Measurements from ENCODE around the gene WDR20. TPM values are rescaled to one million over a fixed set of nuclear protein-coding genes. Genes with fewer than 3 reads are reported as not detected.
"Not testable (repeated sequence)": the region's sequence is repeated elsewhere in the genome, so short reads cannot be mapped to it uniquely, and the experiment has no call there.

Gene WDR20
- polyA plus RNA-seq, 4 donors = 14.6 to 33.1 (median 23.3) TPM

- FAIRE-seq = no peak
- Histone ChIP-seq H3K27ac (ENCODE audit: low read depth in 1 of 3, low read length in 2 of 3) (peak overlapping the region in 1 of 3 donors; percentile 6), H3K36me3 (ENCODE audit: control insufficient read depth in 3 of 3, insufficient read depth in 2 of 3, low read depth in 1 of 3, low read length in 3 of 3) (peaks cover 0 to 7% (median 0%) of the 10 kb centered on the region in 3 donors), H3K27me3 (ENCODE audit: control insufficient read depth in 3 of 3, insufficient read depth in 3 of 3, low read length in 3 of 3) (no peaks in the 10 kb centered on the region), H3K9me3 (ENCODE audit: control insufficient read depth in 2 of 2, insufficient read depth in 1 of 2, low read depth in 1 of 2, low read length in 1 of 2) (no peaks in the 10 kb centered on the region), H3K4me1 (ENCODE audit: control insufficient read depth in 3 of 3, insufficient read depth in 2 of 3, low read depth in 1 of 3, low read length in 2 of 3) (peaks cover 0 to 15% (median 0%) of the 10 kb centered on the region in 3 donors), H3K4me3 (ENCODE audit: low read depth in 1 of 3, low read length in 3 of 3) (no peak overlapping the region)
- WGBS, 3 donors = 34 to 61% (median 44%) methylated on average over 7 of the region's 7 CpGs
- DNase-seq = peak in 1 of 2 donors; percentile 44
Measured at GRCh38 chr14:102097441-102098135, 42.1 kb upstream of the WDR20 start.

GRCh38 chr14:102103062-102103695 is 36.5 kb upstream of the WDR20 start:
- Histone ChIP-seq H3K4me1 (ENCODE audit: control insufficient read depth in 3 of 3, insufficient read depth in 2 of 3, low read depth in 1 of 3, low read length in 2 of 3) (no peaks in the 10 kb centered on the region), H3K27me3 (ENCODE audit: control insufficient read depth in 3 of 3, insufficient read depth in 3 of 3, low read length in 3 of 3) (no peaks in the 10 kb centered on the region), H3K9me3 (ENCODE audit: control insufficient read depth in 2 of 2, insufficient read depth in 1 of 2, low read depth in 1 of 2, low read length in 1 of 2) (no peaks in the 10 kb centered on the region), H3K4me3 (ENCODE audit: low read depth in 1 of 3, low read length in 3 of 3) (no peak overlapping the region), H3K27ac (ENCODE audit: low read depth in 1 of 3, low read length in 2 of 3) (no peak overlapping the region), H3K36me3 (ENCODE audit: control insufficient read depth in 3 of 3, insufficient read depth in 2 of 3, low read depth in 1 of 3, low read length in 3 of 3) (peaks cover 0 to 4% (median 0%) of the 10 kb centered on the region in 3 donors)
- FAIRE-seq = no peak
- 86 to 89% (median 88%) methylated on average over 10 of the region's 10 CpGs for WGBS, 3 donors
- DNase-seq = no peak

GRCh38 chr14:102105369-102105768 is 34.3 kb upstream of the WDR20 start:
- Histone ChIP-seq H3K27ac (ENCODE audit: low read depth in 1 of 3, low read length in 2 of 3) (no peak overlapping the region), H3K9me3 (ENCODE audit: control insufficient read depth in 2 of 2, insufficient read depth in 1 of 2, low read depth in 1 of 2, low read length in 1 of 2) (peaks cover 0 to 3% of the 10 kb centered on the region in 2 donors), H3K27me3 (ENCODE audit: control insufficient read depth in 3 of 3, insufficient read depth in 3 of 3, low read length in 3 of 3) (no peaks in the 10 kb centered on the region), H3K36me3 (ENCODE audit: control insufficient read depth in 3 of 3, insufficient read depth in 2 of 3, low read depth in 1 of 3, low read length in 3 of 3) (peaks cover 0 to 4% (median 0%) of the 10 kb centered on the region in 3 donors), H3K4me1 (ENCODE audit: control insufficient read depth in 3 of 3, insufficient read depth in 2 of 3, low read depth in 1 of 3, low read length in 2 of 3) (no peaks in the 10 kb centered on the region), H3K4me3 (ENCODE audit: low read depth in 1 of 3, low read length in 3 of 3) (no peak overlapping the region)
- DNase-seq (no peak), FAIRE-seq (no peak)
- WGBS, 3 donors = 81 to 87% (median 84%) methylated on average over 4 of the region's 4 CpGs

GRCh38 chr14:102109332-102109731 is 30.4 kb upstream of the WDR20 start:
- H3K4me1 ChIP-seq (ENCODE audit: control insufficient read depth in 3 of 3, insufficient read depth in 2 of 3, low read depth in 1 of 3, low read length in 2 of 3); H3K27ac ChIP-seq (ENCODE audit: low read depth in 1 of 3, low read length in 2 of 3); H3K36me3 ChIP-seq (ENCODE audit: control insufficient read depth in 3 of 3, insufficient read depth in 2 of 3, low read depth in 1 of 3, low read length in 3 of 3); FAIRE-seq; H3K9me3 ChIP-seq (ENCODE audit: control insufficient read depth in 2 of 2, insufficient read depth in 1 of 2, low read depth in 1 of 2, low read length in 1 of 2); DNase-seq; H3K27me3 ChIP-seq (ENCODE audit: control insufficient read depth in 3 of 3, insufficient read depth in 3 of 3, low read length in 3 of 3); H3K4me3 ChIP-seq (ENCODE audit: low read depth in 1 of 3, low read length in 3 of 3): not testable (repeated sequence)
- WGBS, 3 donors = 93 to 95% (median 94%) methylated on average over 1 of the region's 1 CpG

- H3K27ac ChIP-seq (ENCODE audit: low read depth in 1 of 3, low read length in 2 of 3) = no peak overlapping the region
- FAIRE-seq (no peak), DNase-seq (no peak)
- no peaks in the 10 kb centered on the region for H3K36me3 ChIP-seq (ENCODE audit: control insufficient read depth in 3 of 3, insufficient read depth in 2 of 3, low read depth in 1 of 3, low read length in 3 of 3)
- no peak overlapping the region for H3K4me3 ChIP-seq (ENCODE audit: low read depth in 1 of 3, low read length in 3 of 3)
- WGBS, 3 donors = 86 to 97% (median 90%) methylated on average over 3 of the region's 3 CpGs
- no peaks in the 10 kb centered on the region for H3K27me3 ChIP-seq (ENCODE audit: control insufficient read depth in 3 of 3, insufficient read depth in 3 of 3, low read length in 3 of 3)
- peaks cover 0 to 10% of the 10 kb centered on the region in 2 donors for H3K9me3 ChIP-seq (ENCODE audit: control insufficient read depth in 2 of 2, insufficient read depth in 1 of 2, low read depth in 1 of 2, low read length in 1 of 2)
- H3K4me1 ChIP-seq (ENCODE audit: control insufficient read depth in 3 of 3, insufficient read depth in 2 of 3, low read depth in 1 of 3, low read length in 2 of 3) = no peaks in the 10 kb centered on the region
Measured at GRCh38 chr14:102111101-102111500, 28.6 kb upstream of the WDR20 start.

- H3K9me3 ChIP-seq (ENCODE audit: control insufficient read depth in 2 of 2, insufficient read depth in 1 of 2, low read depth in 1 of 2, low read length in 1 of 2) = peaks cover 0 to 17% of the 10 kb centered on the region in 2 donors
- H3K27ac ChIP-seq (ENCODE audit: low read depth in 1 of 3, low read length in 2 of 3) = no peak overlapping the region
- FAIRE-seq (no peak), DNase-seq (no peak)
- H3K4me3 ChIP-seq (ENCODE audit: low read depth in 1 of 3, low read length in 3 of 3) = no peak overlapping the region
- H3K27me3 ChIP-seq (ENCODE audit: control insufficient read depth in 3 of 3, insufficient read depth in 3 of 3, low read length in 3 of 3) = no peaks in the 10 kb centered on the region
- no peaks in the 10 kb centered on the region for H3K4me1 ChIP-seq (ENCODE audit: control insufficient read depth in 3 of 3, insufficient read depth in 2 of 3, low read depth in 1 of 3, low read length in 2 of 3)
- peaks cover 0 to 8% (median 0%) of the 10 kb centered on the region in 3 donors for H3K36me3 ChIP-seq (ENCODE audit: control insufficient read depth in 3 of 3, insufficient read depth in 2 of 3, low read depth in 1 of 3, low read length in 3 of 3)
- 92 to 98% (median 95%) methylated on average over 13 of the region's 13 CpGs for WGBS, 3 donors
Measured at GRCh38 chr14:102116361-102117180, 23.1 kb upstream of the WDR20 start.

- H3K4me1 ChIP-seq (ENCODE audit: control insufficient read depth in 3 of 3, insufficient read depth in 2 of 3, low read depth in 1 of 3, low read length in 2 of 3) = no peaks in the 10 kb centered on the region
- H3K27ac ChIP-seq (ENCODE audit: low read depth in 1 of 3, low read length in 2 of 3) = no peak overlapping the region
- 87 to 97% (median 95%) methylated on average over 3 of the region's 3 CpGs for WGBS, 3 donors
- H3K4me3 ChIP-seq (ENCODE audit: low read depth in 1 of 3, low read length in 3 of 3) = no peak overlapping the region
- no peak for FAIRE-seq
- H3K27me3 ChIP-seq (ENCODE audit: control insufficient read depth in 3 of 3, insufficient read depth in 3 of 3, low read length in 3 of 3) = no peaks in the 10 kb centered on the region
- no peak for DNase-seq
- peaks cover 0 to 17% of the 10 kb centered on the region in 2 donors for H3K9me3 ChIP-seq (ENCODE audit: control insufficient read depth in 2 of 2, insufficient read depth in 1 of 2, low read depth in 1 of 2, low read length in 1 of 2)
- H3K36me3 ChIP-seq (ENCODE audit: control insufficient read depth in 3 of 3, insufficient read depth in 2 of 3, low read depth in 1 of 3, low read length in 3 of 3) = peaks cover 0 to 8% (median 0%) of the 10 kb centered on the region in 3 donors
Measured at GRCh38 chr14:102117852-102118251, 21.8 kb upstream of the WDR20 start.

GRCh38 chr14:102120888-102121287 is 18.8 kb upstream of the WDR20 start:
- FAIRE-seq (no peak), DNase-seq (no peak)
- Histone ChIP-seq H3K4me1 (ENCODE audit: control insufficient read depth in 3 of 3, insufficient read depth in 2 of 3, low read depth in 1 of 3, low read length in 2 of 3) (peaks cover 0 to 6% (median under 1%) of the 10 kb centered on the region in 3 donors), H3K36me3 (ENCODE audit: control insufficient read depth in 3 of 3, insufficient read depth in 2 of 3, low read depth in 1 of 3, low read length in 3 of 3) (peaks cover 0 to 8% (median 0%) of the 10 kb centered on the region in 3 donors), H3K9me3 (ENCODE audit: control insufficient read depth in 2 of 2, insufficient read depth in 1 of 2, low read depth in 1 of 2, low read length in 1 of 2) (peaks cover 0 to 17% of the 10 kb centered on the region in 2 donors), H3K4me3 (ENCODE audit: low read depth in 1 of 3, low read length in 3 of 3) (no peak overlapping the region), H3K27me3 (ENCODE audit: control insufficient read depth in 3 of 3, insufficient read depth in 3 of 3, low read length in 3 of 3) (no peaks in the 10 kb centered on the region), H3K27ac (ENCODE audit: low read depth in 1 of 3, low read length in 2 of 3) (no peak overlapping the region)
- WGBS, 3 donors = 73 to 92% (median 88%) methylated on average over 1 of the region's 1 CpG
